ENCODE data around the gene TRAPPC4.

- no peak for TF ChIP-seq POLR2A (IDR thresholded peaks at IDR 0.05)
- no peak for TF ChIP-seq CTCF (IDR thresholded peaks at IDR 0.05)
Measured at GRCh38 chr11:119038884-119039283, 20.3 kb downstream of the TRAPPC4 start.
